ENCODE results near the gene CATSPERE.
"Not testable (repeated sequence)": the region's sequence is repeated elsewhere in the genome, so short reads cannot be mapped to it uniquely, and the experiment has no call there.

The CATSPERE gene

DNA sequence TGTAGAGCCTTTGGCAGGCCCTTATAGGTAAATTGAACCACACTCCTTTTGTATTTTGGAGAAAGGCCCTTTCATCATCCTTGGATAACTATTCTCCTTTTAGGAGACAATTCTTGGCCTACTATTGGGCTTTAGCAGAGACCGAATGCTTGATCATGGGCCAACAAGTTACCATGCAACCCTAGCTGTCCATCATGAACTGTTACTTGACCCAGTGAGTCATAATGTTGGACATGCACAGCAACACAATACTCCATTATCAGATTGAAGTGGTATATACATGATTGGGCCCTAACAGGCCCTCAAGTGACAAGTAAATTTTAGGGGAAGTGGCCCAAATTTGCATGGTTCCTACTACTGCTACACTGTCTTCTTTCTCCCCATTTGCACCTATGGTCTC lies 84.4 kb downstream of the CATSPERE start:
- no peak for DNase-seq (ENCODE audit: low spot score)

DNA sequence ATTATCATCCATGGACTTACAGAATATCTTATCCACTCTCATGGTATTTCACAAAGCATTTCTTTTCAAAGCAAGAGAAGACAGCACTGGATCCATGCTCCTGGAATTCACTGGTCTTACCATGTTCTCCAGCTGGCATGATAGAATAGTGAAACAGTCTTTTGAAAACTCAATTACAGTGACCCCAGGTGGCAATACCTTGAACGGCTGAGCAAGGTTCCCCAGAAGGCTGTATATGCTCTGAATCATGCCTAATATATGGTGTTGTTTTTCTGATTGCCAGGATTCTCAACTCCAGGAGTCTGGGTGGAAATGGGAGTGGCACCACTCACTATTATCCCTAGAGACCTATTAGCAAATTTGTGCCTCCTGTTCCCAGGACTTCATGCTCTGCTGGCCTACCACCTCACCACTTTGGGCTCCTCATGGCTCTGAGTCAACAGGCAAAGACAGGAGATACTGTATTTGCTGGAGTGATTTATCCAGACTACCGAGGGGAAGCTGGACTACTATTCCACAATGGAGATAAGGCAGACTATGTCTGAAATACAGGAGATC lies 87.6 kb downstream of the CATSPERE start:
- no peak for DNase-seq (ENCODE audit: low spot score)

DNA sequence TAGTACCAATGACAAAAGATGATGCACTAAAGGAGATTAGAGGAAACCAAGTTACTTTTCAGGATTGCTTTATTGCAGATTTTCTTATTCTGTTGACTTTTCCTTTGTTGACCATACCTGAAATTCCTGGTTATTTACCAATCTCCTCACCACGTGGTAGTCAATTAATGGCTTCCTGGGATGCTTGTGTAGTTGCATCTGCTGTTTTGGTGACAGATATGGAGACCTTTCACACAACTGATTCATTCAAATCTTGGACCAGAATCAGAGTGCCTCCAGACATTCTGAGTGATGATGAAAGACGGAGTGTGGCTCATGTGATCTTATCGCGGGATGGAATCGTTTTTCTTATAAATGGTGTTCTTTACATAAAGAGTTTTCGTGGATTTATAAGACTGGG lies 91.3 kb downstream of the CATSPERE start:
- DNase-seq (ENCODE audit: low spot score) = peak; percentile 13

DNA sequence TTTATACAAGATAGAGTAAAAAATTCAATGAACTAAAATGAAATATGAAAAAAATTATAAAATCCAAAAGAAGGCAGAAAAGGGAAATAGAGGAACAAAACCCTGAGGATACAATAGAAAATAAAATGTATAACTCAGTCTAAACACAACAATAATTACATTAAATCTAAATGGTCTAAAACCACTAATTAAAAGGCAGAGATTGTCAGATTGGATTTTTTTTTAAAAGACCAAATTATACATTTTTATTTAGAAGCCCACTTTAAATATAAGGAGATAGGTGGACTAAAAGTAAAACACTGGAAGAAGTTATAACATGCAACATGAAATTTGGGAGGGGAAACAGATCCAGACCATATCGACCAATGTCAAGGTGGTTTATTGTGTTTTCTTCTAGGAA lies 95.2 kb downstream of the CATSPERE start:
- no peak for DNase-seq (ENCODE audit: low spot score)

DNA sequence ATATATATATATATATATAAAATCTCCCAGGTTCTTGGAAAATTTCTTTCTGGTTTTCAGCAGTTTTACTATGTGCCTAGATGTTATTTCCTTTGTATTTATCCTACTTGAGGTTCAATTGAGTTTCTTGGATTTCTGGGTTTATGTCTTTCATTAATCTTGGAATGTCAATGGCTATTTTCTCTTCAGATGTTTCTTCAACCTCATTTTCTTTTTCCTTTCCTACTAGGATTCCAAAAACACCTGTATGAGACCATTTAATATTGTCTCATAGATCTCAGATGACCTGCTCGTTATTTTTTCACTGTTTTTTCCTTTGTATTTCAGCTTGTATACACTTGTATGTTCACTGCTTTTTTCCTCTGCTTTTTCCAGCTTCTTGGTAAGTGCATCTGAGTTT lies 96.5 kb downstream of the CATSPERE start:
- no peak for DNase-seq (ENCODE audit: low spot score)

DNA sequence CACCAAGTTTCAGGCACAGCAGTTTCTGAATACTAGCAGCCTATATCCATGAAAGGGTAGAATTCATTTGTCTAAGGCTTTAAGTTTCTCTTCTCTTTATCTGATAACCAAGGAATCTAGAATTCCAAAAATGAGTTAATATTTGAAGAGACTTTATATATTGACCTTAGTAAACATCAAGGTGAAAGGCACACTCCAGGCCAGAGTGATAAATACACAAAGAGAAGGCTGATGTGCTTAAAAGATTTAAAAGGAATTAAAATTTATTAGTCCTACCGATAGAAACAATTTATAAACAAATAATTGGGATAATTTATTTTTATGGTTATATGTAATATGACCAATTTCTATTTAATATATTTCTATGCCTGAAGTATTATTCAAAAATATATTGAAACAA lies 98.5 kb downstream of the CATSPERE start:
- DNase-seq (ENCODE audit: low spot score) = no peak

DNA sequence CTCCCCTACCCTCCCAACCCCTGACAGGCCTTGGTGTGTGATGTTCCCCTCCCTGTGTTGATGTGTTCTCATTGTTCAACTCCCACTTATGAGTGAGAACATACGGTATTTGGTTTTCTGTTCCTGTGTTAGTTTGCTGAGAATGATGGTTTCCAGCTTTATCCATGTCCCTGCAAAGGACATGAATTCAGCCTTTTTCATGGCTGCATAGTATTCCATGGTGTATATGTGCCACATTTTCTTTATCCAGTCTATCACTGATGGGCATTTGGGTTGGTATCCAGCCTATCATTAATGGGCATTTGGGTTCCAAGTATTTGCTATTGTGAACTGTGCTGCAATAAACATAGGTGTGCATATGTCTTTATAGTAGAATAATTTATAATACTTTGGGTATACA lies 101.8 kb downstream of the CATSPERE start:
- not testable (repeated sequence) for DNase-seq (ENCODE audit: low spot score)

DNA sequence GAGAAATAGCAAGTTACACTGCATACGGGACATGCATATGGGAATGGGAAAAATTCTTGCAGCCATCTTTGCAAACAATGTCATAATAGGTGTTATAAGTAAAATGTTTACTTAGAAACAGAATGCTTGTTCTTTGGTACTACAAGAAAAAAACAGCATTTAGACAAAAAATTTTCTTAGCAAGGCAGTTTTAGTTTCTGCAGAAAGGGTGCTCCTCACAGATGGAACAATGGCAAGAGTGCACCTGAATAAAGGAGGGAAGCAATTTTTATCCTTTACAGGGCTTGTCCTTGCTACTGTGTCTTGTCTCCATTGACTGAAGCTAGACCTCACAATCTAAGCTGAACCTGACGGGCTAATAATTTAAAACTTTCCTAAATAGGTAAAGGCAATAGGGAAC lies 112.7 kb downstream of the CATSPERE start:
- no peak for DNase-seq (ENCODE audit: low spot score)

GRCh38 chr1:244576259-244576892 lies 115.3 kb downstream of the CATSPERE start:
- no peak for DNase-seq (ENCODE audit: low spot score)

DNA sequence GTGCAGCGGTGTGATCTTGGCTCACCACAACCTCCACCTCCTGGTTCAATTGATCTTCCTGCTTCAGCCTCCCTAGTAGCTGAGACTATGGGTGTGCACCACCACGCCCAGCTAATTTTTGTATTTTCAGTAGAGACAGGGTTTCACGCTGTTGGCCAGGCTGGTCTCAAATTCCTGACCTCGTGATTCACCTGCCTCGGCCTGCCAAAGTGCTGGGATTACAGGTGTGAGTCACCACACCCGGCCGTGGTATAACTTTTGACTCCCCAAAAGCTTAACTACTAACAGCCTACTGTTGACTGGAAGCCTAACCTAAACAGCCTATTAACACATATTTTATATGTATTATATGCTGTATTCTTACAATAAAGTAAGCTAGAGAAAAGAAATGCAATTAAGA lies 117.1 kb downstream of the CATSPERE start:
- not testable (repeated sequence) for DNase-seq (ENCODE audit: low spot score)

DNA sequence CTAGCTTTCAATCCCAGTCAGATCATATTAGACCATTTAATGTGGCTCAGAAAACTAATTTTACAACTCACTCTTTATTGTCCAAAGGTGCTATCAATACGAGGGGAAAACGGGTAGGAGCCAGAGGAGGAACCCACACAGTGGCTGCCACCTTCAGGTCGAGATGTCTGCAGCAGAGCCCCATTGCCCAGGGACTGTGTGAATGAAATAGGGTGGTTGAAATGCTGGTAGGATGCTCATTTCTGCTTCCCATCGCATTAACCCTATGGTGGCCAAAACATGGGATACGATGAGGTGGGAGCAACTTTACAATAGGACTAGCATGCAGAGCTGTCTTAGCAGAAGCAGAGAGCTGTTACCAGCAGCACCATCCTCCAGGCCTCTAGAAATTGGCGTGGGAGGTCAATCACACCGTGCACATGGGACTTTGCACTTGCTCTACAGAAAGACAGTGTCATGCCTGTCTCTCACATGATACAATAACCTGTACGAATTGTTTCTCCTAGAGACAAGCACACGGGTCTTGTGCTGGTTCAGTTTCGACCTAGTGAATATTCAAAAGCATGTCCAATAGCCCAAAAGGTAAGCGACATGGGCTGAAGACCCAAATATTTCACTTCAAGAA lies 122.4 kb downstream of the CATSPERE start:
- DNase-seq (ENCODE audit: low spot score) = no peak

GRCh38 chr1:244585867-244586266 lies 124.8 kb downstream of the CATSPERE start:
- no peak for DNase-seq (ENCODE audit: low spot score)

- DNase-seq (ENCODE audit: low spot score) = no peak
Measured at GRCh38 chr1:244590670-244591069, 129.6 kb downstream of the CATSPERE start.

DNA sequence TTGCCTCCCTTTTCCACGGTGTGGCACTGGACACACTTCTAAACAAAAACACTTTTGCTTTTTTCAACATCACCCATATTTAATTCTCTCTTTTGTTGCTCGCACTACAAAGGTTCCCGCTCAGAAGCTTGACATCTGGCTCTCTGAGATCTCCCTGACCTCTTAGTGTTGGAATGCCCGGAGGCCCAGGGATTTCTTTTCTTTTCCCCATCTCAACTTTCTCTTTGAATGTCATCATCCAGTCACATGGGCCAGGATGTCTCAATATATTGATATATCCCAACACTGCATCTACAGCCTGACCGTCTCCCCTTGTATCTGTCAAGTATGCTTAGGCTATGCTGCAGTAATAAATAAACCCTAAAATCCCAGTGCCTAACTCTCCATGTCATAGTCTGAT lies 137.5 kb downstream of the CATSPERE start:
- no peak for DNase-seq (ENCODE audit: low spot score)

DNA sequence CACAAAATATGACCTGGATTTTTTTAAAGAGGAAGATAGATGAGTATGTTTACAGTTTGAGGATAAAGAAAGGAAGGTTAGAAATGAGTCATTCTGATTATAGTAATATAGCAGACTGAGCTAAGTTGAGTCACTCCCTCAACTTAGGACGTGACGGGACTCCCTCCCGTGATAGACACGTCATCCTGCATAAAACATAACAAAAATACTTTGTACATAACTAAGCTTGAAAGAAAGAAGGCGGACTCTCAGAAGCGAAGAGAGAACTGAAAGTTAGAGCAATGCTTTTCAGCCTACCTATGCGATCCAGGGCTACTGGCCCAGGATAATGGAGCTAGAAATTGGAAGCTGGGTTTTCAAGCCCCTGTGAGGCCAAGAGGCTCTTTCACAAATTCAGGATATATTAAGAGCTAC lies 138.9 kb downstream of the CATSPERE start:
- no peak for DNase-seq (ENCODE audit: low spot score)

- DNase-seq (ENCODE audit: low spot score) = no peak
Measured at GRCh38 chr1:244601336-244601735, 140.3 kb downstream of the CATSPERE start.

GRCh38 chr1:244603498-244603897 lies 142.4 kb downstream of the CATSPERE start:
- peak; percentile 17 for DNase-seq (ENCODE audit: low spot score)

GRCh38 chr1:244605835-244606370 lies 144.8 kb downstream of the CATSPERE start:
- no peak for DNase-seq (ENCODE audit: low spot score)

GRCh38 chr1:244614113-244614836 lies 153.2 kb downstream of the CATSPERE start:
- DNase-seq (ENCODE audit: low spot score) = no peak

DNA sequence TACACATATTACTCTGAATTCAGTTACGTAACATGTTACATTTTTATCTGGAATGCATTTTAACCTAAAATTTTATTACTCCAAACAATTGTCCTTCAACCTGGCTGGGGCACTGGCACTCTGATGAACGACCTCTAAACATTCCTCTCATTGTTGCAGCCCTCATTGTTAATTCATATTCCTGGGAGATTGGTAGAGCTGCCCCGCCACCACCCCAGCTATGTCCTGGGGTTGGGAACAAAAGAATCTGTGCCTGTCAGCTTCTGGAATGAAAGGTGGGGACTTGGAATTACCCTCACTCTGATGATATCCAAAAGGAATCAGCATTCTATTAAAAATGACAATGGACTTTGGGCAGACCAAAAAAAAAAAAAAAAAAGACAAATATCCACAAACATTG lies 153.8 kb downstream of the CATSPERE start:
- DNase-seq (ENCODE audit: low spot score) = no peak

DNA sequence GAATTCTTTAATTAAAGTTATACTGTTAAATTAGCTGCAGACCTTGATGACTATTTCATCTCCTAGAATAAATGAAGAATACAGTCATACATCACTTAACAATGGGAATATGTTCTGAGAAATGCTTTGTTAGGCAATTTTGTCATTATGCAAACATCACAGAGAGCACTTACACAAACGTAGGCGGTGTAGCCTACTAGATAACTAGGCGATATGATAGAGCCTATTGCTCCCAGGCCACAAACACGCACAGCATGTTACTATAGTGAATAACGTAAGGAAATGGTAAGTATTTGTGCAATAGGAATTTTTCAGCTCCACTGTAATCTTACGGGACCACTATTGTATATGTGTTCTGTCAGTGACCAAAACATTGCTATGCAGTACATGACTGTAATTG lies 154.2 kb downstream of the CATSPERE start:
- no peak for DNase-seq (ENCODE audit: low spot score)

DNA sequence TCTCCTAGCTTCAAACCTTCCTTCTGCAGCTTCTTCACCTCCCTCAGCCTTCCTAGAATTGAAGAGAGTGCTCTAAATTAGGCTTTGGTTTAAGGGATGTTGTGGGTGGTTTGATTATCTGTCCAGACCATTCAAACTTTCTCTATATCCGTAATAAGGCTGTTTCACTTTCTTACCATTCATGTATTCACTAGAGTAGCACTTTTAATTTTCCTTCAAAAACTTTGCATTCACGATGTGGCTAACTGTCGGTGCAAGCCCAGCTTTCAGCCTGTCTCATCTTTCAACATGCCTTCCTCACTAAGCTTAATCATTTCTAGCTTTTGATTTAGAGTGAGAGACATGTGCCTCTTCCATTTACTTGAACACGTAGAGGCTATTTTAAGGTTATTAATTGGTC lies 165.6 kb downstream of the CATSPERE start:
- DNase-seq (ENCODE audit: low spot score) = no peak
